SK-N-SH treated with all-trans-retinoic acid at 6 μM for 48 hours (cell line): ENCODE data around the gene TOE1.

Experiments
- ATAC-seq: fragments of 200-7000 bp; cut with Tn5 transposase; 3 replicates; pipeline ENCODE4 v1.9.1; 2020; ENCODE audit warnings: mild to moderate bottlenecking, moderate library complexity
- BACH2 ChIP-seq: fragments of 250-450 bp; sonication (Bioruptor Pico); IDR thresholded peaks from 2 replicates; pipeline ENCODE4 v1.9.0; 2021; ENCODE audit warnings: mild to moderate bottlenecking, borderline replicate concordance
- CSDC2 ChIP-seq: fragments of 250-450 bp; sonication (Bioruptor Pico); IDR thresholded peaks from 2 replicates; pipeline ENCODE4 v1.5.0; 2020; ENCODE audit warnings: mild to moderate bottlenecking, moderate library complexity
- ESRRG ChIP-seq: fragments of 250-450 bp; sonication (Bioruptor Pico); IDR thresholded peaks from 2 replicates; pipeline ENCODE4 v1.6.1; 2021; ENCODE audit warnings: mild to moderate bottlenecking
- GLIS3 ChIP-seq: fragments of 250-450 bp; sonication (Bioruptor Pico); IDR thresholded peaks from 2 replicates; pipeline ENCODE4 v1.5.0; 2020; ENCODE audit warnings: mild to moderate bottlenecking, moderate library complexity
- ISL1 ChIP-seq: fragments of 250-450 bp; sonication (Bioruptor Pico); IDR thresholded peaks from 2 replicates; pipeline ENCODE4 v2.1.2; 2022; ENCODE audit warnings: mild to moderate bottlenecking, moderate library complexity
- OSR1 ChIP-seq: fragments of 250-450 bp; sonication (Bioruptor Pico); IDR thresholded peaks from 2 replicates; pipeline ENCODE4 v1.8.0; 2022; ENCODE audit warnings: moderate library complexity, mild to moderate bottlenecking, inconsistent platforms
- PPARA ChIP-seq: fragments of 250-450 bp; sonication (Bioruptor Pico); IDR thresholded peaks from 2 replicates; pipeline ENCODE4 v1.5.0; 2020; ENCODE audit warnings: mild to moderate bottlenecking, borderline replicate concordance
- SNAI2 ChIP-seq: fragments of 250-450 bp; sonication (Bioruptor Pico); IDR thresholded peaks from 2 replicates; pipeline ENCODE4 v1.5.0; 2020; ENCODE audit warnings: mild to moderate bottlenecking, moderate library complexity
- TCF4 ChIP-seq: fragments of 250-450 bp; sonication (Bioruptor Pico); IDR thresholded peaks from 2 replicates; pipeline ENCODE4 v1.8.0; 2021; ENCODE audit warnings: mild to moderate bottlenecking, moderate library complexity, borderline replicate concordance
- TOX ChIP-seq: fragments of 250-450 bp; sonication (Bioruptor Pico); IDR thresholded peaks from 2 replicates; pipeline ENCODE4 v1.8.0; 2021; ENCODE audit warnings: mild to moderate bottlenecking, moderate library complexity, borderline replicate concordance
- ZFP3 ChIP-seq: fragments of 250-450 bp; sonication (Bioruptor Pico); IDR thresholded peaks from 2 replicates; pipeline ENCODE4 v1.5.0; 2020; ENCODE audit warnings: mild to moderate bottlenecking, moderate library complexity
- ZFP30 ChIP-seq: fragments of 450-650 bp; formaldehyde crosslinking; IDR thresholded peaks from 2 replicates; pipeline ENCODE4 v1.5.0; 2022; ENCODE audit warnings: mild to moderate bottlenecking, moderate library complexity
- TF ChIP-seq, protein P1 (sequence below): fragments of 250-450 bp; sonication (Bioruptor Pico); IDR thresholded peaks from 2 replicates; pipeline ENCODE4 v1.8.0; 2020; ENCODE audit warnings: mild to moderate bottlenecking, moderate library complexity, borderline replicate concordance
- TF ChIP-seq, protein P2 (sequence below): fragments of 250-450 bp; sonication (Bioruptor Pico); IDR thresholded peaks from 2 replicates; pipeline ENCODE4 v1.8.0; 2021; ENCODE audit warnings: low read depth, mild to moderate bottlenecking, moderate library complexity, borderline replicate concordance
- TF ChIP-seq, protein P3 (sequence below): fragments of 250-450 bp; sonication (Bioruptor Pico); IDR thresholded peaks from 2 replicates; pipeline ENCODE4 v1.5.1; 2021; ENCODE audit warnings: mild to moderate bottlenecking, moderate library complexity
- TF ChIP-seq, protein P4 (sequence below): fragments of 250-450 bp; sonication (Bioruptor Pico); IDR thresholded peaks from 2 replicates; pipeline ENCODE4 v1.5.1; 2020; ENCODE audit warnings: low read depth, mild to moderate bottlenecking, moderate library complexity

The TOE1 gene

DNA sequence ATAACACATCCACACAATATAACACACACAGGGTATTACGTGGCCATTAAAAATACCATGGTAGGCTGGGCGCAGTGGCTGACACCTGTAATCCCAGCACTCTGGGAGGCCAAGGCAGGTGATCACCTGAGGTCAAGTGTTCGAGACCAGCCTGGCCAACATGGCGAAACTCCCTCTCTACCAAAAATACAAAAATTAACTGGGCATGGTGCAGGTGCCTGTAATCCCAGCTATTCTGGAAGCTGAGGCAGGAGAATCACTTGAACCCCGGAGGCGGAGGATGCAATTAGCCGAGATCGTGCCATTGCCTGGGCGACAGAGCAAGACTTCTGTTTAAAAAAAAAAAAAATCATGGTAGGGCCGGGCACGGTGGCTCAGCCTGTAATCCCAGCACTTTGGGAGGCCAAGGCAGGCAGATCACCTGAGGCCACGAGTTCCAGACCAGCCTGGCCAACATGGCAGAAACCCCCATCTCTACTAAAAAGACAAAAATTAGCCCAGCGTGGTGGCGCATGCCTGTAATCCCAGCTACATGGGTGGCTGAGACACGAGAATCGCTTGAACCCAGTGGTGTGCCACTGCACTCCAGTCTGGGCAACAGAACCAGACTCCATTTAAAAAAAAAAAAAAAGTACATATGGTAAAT is 37.3 kb upstream of the TOE1 start:
- no peak for ATAC-seq
- TF ChIP-seq, protein P1, sequence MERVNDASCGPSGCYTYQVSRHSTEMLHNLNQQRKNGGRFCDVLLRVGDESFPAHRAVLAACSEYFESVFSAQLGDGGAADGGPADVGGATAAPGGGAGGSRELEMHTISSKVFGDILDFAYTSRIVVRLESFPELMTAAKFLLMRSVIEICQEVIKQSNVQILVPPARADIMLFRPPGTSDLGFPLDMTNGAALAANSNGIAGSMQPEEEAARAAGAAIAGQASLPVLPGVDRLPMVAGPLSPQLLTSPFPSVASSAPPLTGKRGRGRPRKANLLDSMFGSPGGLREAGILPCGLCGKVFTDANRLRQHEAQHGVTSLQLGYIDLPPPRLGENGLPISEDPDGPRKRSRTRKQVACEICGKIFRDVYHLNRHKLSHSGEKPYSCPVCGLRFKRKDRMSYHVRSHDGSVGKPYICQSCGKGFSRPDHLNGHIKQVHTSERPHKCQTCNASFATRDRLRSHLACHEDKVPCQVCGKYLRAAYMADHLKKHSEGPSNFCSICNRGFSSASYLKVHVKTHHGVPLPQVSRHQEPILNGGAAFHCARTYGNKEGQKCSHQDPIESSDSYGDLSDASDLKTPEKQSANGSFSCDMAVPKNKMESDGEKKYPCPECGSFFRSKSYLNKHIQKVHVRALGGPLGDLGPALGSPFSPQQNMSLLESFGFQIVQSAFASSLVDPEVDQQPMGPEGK (CRISPR knock-in tag): no peak
- no peak for TF ChIP-seq ZFP3
- TF ChIP-seq, protein P2, sequence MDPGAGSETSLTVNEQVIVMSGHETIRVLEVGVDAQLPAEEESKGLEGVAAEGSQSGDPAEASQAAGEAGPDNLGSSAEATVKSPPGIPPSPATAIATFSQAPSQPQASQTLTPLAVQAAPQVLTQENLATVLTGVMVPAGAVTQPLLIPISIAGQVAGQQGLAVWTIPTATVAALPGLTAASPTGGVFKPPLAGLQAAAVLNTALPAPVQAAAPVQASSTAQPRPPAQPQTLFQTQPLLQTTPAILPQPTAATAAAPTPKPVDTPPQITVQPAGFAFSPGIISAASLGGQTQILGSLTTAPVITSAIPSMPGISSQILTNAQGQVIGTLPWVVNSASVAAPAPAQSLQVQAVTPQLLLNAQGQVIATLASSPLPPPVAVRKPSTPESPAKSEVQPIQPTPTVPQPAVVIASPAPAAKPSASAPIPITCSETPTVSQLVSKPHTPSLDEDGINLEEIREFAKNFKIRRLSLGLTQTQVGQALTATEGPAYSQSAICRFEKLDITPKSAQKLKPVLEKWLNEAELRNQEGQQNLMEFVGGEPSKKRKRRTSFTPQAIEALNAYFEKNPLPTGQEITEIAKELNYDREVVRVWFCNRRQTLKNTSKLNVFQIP (CRISPR knock-in tag): no peak

DNA sequence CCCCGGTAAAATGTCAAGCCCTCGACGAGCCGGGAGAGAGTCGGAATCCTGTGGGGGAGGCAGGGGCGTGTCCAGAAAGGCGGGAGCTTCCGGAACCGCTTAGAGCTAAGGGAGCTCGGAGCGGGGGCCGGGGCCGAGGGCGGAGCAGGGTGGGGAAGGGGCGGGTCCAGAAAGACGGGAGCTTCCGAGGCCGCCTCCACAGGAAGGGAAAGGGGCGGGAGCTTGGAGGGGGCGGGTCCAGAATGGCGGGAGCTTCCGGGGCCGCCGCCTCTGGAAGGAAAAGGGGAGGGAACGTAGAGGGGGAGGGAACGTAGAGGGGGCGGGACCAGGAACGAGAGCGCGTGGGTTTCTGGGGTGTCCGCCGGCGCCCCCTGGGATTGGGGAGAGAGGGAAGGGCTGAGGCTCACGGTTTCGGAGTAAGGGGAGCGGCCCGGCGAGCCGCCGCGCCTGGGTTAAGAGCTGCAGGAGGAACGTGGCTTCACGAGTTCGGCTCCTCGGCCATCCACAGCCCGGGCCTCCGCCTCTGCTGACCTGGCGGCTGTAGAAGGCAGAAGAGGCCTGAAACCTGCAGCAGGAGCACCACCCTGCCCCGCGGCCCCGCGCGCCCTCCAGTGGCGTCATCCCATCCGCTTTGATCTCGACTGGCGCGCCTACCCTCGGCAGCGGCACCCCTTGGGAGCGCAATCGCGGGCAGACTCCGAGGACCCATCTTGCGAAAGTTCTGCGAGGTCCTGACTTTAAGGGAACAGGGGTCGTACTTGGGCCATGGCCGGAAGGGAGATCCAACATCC is 36.3 kb upstream of the TOE1 start:
- TF ChIP-seq, protein P1 (CRISPR knock-in tag): peak; percentile 55; the same call in 1 of the 2 replicates
- TF ChIP-seq SNAI2 (CRISPR knock-in tag): no peak
- TF ChIP-seq, protein P3, sequence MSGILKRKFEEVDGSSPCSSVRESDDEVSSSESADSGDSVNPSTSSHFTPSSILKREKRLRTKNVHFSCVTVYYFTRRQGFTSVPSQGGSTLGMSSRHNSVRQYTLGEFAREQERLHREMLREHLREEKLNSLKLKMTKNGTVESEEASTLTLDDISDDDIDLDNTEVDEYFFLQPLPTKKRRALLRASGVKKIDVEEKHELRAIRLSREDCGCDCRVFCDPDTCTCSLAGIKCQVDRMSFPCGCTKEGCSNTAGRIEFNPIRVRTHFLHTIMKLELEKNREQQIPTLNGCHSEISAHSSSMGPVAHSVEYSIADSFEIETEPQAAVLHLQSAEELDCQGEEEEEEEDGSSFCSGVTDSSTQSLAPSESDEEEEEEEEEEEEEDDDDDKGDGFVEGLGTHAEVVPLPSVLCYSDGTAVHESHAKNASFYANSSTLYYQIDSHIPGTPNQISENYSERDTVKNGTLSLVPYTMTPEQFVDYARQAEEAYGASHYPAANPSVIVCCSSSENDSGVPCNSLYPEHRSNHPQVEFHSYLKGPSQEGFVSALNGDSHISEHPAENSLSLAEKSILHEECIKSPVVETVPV (CRISPR knock-in tag): peak; percentile 65; the same call in 1 of the 2 replicates
- 0 out of 2 replicates have a peak, but pooled peaks have one; percentile 16 for TF ChIP-seq ZFP3
- peak; percentile 94 for ATAC-seq

DNA sequence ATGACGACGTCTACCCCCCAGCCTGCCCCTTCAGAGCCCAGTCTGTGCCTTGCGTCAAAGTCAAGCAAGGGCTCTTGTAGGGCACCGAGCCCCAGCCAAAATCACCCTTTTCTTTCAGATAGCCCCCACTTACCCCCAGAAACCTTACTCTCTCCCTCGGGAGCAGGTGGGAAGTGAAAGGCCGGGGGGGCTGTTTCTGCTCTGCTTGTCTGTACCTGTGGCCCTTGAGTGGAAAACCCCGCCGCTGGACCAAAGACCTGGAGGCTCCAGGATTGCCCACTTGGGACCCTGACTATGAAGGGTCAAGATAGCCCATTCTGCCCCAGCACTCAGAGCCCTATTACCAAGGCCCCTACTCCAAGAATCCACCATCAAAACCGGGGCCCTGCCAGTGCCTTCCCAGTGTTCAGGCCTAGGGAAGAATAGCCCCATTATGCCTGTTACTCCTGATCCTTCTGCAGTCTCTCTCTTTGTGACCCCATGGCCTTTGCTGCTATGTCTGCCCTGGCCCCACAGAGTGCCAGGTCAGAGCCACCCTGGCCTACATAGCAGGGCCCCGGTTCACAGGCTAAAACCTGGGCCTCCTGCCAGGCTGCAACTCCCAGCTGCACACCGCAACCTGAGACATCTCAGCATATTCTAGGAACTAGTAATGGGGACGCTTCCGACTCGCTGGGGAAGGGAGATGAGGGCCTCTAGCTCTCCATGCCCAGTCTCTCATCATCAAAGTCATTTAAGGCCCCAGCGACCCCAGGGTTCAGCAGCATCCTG is 35.5 kb upstream of the TOE1 start:
- TF ChIP-seq ISL1 (no peak), CSDC2 (CRISPR knock-in tag) (no peak), ZFP30 (CRISPR knock-in tag) (no peak), ESRRG (CRISPR knock-in tag) (no peak), ZFP3 (no peak), BACH2 (no peak), GLIS3 (CRISPR knock-in tag) (no peak), TOX (CRISPR knock-in tag) (no peak), PPARA (CRISPR knock-in tag) (no peak), TCF4 (no peak), OSR1 (no peak)
- TF ChIP-seq, protein P4, sequence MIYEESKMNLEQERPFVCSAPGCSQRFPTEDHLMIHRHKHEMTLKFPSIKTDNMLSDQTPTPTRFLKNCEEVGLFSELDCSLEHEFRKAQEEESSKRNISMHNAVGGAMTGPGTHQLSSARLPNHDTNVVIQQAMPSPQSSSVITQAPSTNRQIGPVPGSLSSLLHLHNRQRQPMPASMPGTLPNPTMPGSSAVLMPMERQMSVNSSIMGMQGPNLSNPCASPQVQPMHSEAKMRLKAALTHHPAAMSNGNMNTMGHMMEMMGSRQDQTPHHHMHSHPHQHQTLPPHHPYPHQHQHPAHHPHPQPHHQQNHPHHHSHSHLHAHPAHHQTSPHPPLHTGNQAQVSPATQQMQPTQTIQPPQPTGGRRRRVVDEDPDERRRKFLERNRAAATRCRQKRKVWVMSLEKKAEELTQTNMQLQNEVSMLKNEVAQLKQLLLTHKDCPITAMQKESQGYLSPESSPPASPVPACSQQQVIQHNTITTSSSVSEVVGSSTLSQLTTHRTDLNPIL (CRISPR knock-in tag): no peak
- TF ChIP-seq, protein P3 (CRISPR knock-in tag): no peak
- no peak for ATAC-seq
